ENCODE measurements around the gene BRAT1.

The BRAT1 gene

DNA sequence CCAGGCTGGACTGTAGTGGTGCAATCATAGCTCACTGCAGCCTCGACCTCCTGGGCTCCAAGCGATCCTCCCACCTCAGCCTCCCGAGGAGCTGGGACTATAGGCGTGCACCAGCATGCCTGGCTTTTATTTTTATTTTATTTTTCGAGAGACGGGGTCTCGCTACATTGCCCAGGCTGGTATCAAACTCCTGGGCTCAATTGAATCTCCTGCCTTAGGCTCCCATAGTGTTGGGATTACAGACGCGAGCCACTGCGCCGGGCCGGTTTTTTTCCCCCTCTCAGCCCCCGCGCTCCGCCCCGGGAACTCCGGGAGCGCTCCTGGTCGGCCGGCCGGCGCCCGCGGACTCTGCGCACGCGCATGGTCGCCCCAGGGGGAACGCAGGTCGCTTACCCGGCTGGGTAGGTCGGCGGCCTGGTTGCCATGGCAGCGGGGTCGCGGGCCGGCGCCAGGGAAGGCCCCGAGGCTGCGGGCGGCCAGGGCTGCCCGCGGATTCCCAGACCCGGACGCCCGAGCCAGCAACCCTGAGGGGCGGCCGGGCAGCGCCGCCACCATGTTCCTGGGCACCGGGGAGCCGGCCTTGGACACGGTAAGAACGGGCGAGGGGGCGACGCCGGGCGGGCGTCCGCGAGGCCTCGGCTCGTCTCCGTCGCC lies 3.4 kb upstream of the BRAT1 start, which contains the start of gene IQCE:
Gene IQCE, plus strand, starts transcription at position 351 of the 654 bp plus-strand sequence. Its CDS starts 203 bp downstream, at position 554.
- DNase-seq (ENCODE audit: low read depth) = peak; percentile 56
- no peak for TF ChIP-seq CTCF (conservative IDR thresholded peaks at IDR 0.05; ENCODE audit: low read depth, low read length)
- peak within 1 kb of the TSS; percentile 80 for H3K4me3 ChIP-seq (ENCODE audit: low read length)

GRCh38 chr7:2554661-2555111 lies 638 bp downstream of the BRAT1 start:
- H3K4me3 ChIP-seq (ENCODE audit: low read length) = peak overlapping the region; percentile 77

GRCh38 chr7:2553831-2554581 lies 1.3 kb downstream of the BRAT1 start:
- no peak for DNase-seq (ENCODE audit: low read depth)
- TF ChIP-seq CTCF (conservative IDR thresholded peaks at IDR 0.05; ENCODE audit: low read depth, low read length) = no peak
- H3K4me3 ChIP-seq (ENCODE audit: low read length) = peak overlapping the region; percentile 77

More at GRCh38 chr7:2554661-2555111, 638 bp downstream of the BRAT1 start:
- TF ChIP-seq CTCF (conservative IDR thresholded peaks at IDR 0.05; ENCODE audit: low read depth, low read length) = peak; percentile 9
- no peak for DNase-seq (ENCODE audit: low read depth)

DNA sequence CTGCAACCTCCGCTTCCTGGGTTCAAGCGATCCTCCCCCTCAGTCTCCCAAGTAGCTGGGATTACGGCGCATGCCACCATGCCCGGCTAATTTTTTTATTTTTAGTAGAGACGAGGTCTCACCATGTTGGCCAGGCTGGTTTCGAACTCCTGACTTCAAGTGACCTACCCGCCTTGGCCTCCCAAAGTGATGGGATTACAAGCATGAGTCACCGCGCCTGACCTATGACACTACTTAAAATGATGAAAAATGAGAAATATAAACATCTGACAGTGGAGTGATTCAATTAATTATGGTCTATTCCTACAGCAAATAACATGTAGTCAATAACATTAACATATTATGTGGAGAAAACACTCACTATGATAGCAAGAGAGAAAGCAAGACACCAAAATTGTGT lies 2.2 kb downstream of the BRAT1 start:
- TF ChIP-seq CTCF (conservative IDR thresholded peaks at IDR 0.05; ENCODE audit: low read depth, low read length) = no peak
- no peak overlapping the region for H3K4me3 ChIP-seq (ENCODE audit: low read length)
- no peak for DNase-seq (ENCODE audit: low read depth)

DNA sequence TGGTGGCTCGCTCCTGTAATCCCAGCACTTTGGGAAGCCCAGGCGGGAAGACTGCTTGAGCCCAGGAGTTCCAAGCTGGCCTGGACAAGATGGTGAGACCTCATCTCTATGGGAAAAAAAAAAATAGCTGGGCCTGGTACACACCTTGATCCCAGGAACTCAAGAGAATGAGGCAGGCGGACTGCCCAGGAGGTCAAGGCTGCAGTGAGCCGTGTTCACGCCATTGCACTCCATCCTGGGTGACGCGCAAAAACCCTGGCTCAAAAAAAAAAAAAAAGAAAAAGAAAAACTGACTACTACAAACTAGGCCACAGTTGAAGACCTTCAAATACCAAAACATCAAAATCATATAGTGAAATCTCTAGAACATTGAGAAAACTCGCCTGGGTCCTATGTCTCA lies 3.9 kb downstream of the BRAT1 start:
- H3K4me3 ChIP-seq (ENCODE audit: low read length) = no peak overlapping the region
- no peak for DNase-seq (ENCODE audit: low read depth)
- no peak for TF ChIP-seq CTCF (conservative IDR thresholded peaks at IDR 0.05; ENCODE audit: low read depth, low read length)

DNA sequence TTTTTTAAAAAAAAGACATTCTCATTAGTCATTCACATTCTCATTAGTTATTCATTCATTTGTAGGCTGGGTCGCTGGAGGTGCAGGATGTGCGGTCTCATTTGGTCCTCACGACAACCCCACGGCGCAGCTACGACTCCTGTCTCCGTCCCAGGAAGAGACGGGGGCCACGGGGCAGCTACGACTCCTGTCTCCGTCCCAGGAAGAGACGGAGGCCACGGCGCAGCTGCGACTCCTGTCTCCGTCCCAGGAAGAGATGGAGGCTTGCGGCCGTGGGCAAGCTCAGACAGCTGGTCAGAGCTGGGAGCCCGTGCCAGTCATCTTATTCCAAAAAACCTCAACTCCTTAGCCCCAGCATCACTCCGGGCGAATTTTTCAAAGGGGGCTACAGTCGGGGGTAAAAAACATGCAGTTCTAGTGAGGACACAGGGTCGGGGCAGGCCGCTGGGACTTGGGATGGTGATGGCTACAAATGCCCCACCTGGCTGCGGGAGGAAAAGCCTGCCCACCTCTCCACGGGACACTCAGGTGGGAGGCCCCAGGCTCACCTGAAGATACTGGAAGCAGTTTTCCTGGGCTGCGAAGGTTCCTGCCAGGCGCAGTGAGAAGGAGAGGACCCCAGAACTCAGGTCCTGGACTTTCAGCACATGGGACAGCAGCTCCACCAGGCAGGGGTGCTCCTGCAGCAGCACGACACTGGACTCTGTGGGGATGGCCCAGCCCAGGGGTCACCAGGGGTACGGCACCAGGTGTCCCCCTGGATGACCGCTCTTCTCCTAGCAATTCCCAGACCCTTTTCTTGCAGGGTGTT lies 8.3 kb downstream of the BRAT1 start:
- TF ChIP-seq CTCF (conservative IDR thresholded peaks at IDR 0.05; ENCODE audit: low read depth, low read length) = no peak
- DNase-seq (ENCODE audit: low read depth) = no peak
- H3K4me3 ChIP-seq (ENCODE audit: low read length) = no peak overlapping the region
